Measurements from ENCODE around the gene GLRA1.
"Not testable (repeated sequence)": the region's sequence is repeated elsewhere in the genome, so short reads cannot be mapped to it uniquely, and the experiment has no call there.

DNA sequence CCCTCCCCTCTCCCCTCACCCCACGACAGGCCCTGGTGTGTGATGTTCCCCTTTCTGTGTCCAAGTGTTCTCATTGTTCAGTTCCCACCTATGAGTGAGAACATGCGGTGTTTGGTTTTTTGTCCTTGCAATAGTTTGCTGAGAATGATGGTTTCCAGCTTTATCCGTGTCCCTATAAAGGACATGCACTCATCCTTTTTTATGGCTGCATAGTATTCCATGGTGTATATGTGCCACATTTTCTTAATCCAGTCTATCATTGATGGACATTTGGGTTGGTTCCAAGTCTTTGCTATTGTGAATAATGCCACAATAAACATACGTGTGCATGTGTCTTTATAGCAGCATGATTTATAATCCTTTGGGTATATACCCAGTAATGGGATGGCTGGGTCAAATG, 63.8 kb downstream of the GLRA1 start:
- TF ChIP-seq, protein P1, sequence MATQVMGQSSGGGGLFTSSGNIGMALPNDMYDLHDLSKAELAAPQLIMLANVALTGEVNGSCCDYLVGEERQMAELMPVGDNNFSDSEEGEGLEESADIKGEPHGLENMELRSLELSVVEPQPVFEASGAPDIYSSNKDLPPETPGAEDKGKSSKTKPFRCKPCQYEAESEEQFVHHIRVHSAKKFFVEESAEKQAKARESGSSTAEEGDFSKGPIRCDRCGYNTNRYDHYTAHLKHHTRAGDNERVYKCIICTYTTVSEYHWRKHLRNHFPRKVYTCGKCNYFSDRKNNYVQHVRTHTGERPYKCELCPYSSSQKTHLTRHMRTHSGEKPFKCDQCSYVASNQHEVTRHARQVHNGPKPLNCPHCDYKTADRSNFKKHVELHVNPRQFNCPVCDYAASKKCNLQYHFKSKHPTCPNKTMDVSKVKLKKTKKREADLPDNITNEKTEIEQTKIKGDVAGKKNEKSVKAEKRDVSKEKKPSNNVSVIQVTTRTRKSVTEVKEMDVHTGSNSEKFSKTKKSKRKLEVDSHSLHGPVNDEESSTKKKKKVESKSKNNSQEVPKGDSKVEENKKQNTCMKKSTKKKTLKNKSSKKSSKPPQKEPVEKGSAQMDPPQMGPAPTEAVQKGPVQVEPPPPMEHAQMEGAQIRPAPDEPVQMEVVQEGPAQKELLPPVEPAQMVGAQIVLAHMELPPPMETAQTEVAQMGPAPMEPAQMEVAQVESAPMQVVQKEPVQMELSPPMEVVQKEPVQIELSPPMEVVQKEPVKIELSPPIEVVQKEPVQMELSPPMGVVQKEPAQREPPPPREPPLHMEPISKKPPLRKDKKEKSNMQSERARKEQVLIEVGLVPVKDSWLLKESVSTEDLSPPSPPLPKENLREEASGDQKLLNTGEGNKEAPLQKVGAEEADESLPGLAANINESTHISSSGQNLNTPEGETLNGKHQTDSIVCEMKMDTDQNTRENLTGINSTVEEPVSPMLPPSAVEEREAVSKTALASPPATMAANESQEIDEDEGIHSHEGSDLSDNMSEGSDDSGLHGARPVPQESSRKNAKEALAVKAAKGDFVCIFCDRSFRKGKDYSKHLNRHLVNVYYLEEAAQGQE (IDR thresholded peaks at IDR 0.05; ENCODE audit: insufficient read depth in 1 of 2, low read depth in 2 of 2, low read length in 1 of 2) = not testable (repeated sequence)
- TF ChIP-seq, protein P2, sequence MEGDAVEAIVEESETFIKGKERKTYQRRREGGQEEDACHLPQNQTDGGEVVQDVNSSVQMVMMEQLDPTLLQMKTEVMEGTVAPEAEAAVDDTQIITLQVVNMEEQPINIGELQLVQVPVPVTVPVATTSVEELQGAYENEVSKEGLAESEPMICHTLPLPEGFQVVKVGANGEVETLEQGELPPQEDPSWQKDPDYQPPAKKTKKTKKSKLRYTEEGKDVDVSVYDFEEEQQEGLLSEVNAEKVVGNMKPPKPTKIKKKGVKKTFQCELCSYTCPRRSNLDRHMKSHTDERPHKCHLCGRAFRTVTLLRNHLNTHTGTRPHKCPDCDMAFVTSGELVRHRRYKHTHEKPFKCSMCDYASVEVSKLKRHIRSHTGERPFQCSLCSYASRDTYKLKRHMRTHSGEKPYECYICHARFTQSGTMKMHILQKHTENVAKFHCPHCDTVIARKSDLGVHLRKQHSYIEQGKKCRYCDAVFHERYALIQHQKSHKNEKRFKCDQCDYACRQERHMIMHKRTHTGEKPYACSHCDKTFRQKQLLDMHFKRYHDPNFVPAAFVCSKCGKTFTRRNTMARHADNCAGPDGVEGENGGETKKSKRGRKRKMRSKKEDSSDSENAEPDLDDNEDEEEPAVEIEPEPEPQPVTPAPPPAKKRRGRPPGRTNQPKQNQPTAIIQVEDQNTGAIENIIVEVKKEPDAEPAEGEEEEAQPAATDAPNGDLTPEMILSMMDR (IDR thresholded peaks at IDR 0.05) = not testable (repeated sequence)
- not testable (repeated sequence) for TF ChIP-seq POLR2AphosphoS5 (IDR thresholded peaks at IDR 0.05; ENCODE audit: low read depth, low read length)
